H1 (cell line): Measurements from ENCODE around the gene GABRP. TPM values are rescaled to one million over a fixed set of nuclear protein-coding genes. Genes with fewer than 3 reads are reported as not detected.

Experiments used
- RBBP5 ChIP-seq: IDR thresholded peaks from 2 replicates; pipeline ENCODE4 v1.7.1; 2012; ENCODE audit warnings: low read depth, mild to moderate bottlenecking, inconsistent platforms, low read length, moderate library complexity, borderline replicate concordance
- TCF12 ChIP-seq: IDR thresholded peaks from 2 replicates; pipeline ENCODE4 v1.6.1; 2011; ENCODE audit warnings: low read depth, mild to moderate bottlenecking, low read length
- polyA plus RNA-seq, 7 experiments: library from polyadenylated mRNA; depleted of rRNA in 3 of 7; stranded (reverse) in 5 of 7; unstranded in 2 of 7; fragments of >200 nt in 5 of 7; fragments of 200-250 nt in 2 of 7; gene quantifications; 1 replicate in 5 of 7; 2 replicates in 1 of 7; 4 replicates in 1 of 7; pipeline versions ENCODE4 v1.2.1 to v1.2.3, GENCODE V29; 2011 to 2013; ENCODE audit warnings: missing spikeins in 2 of 7, mixed read lengths in 2 of 7
- total RNA-seq: library from RNA; stranded (reverse); fragmentation: NEBNext Ultra II Directional; extraction: Animal tissue kit (Norgen Biotek cat#: 25700); gene quantifications from 2 replicates; pipeline ENCODE4 v1.2.1, GENCODE V29; 2021

Gene GABRP
- total and polyA plus RNA-seq, 2 of the 8 experiments (the other 6 are each of a cell fraction or from before 2014, with no cell fraction given): 3.7 to 4.0 TPM

DNA sequence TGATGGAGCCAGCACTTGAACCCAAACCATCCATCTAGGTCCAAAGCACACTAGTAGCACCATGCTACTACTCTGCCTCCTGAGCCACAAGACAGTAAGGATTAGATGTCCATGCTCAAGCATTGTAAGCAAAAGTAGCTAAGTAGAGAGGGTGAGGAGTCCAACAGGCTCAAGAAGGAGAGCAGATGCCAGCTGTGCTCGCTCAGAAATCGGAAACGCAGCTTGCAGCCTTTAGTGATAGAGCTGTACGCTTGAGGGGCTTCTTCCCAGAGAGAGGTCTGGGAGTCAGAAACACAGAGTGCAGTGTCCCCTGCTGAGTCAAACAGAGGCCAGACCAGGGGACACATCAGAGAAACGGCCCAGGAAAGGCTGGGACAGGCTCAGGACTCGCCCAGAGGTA lies 32.7 kb upstream of the GABRP start (continued):
- TF ChIP-seq TCF12: no peak
- no peak for TF ChIP-seq RBBP5
- TF ChIP-seq, all 59 proteins: peak for 0
